IgD-negative memory B cell (primary cell): ENCODE measurements around the gene DISP1. TPM values are rescaled to one million over a fixed set of nuclear protein-coding genes. Genes with fewer than 3 reads are reported as not detected.

ENCODE experiments used
- H3K27ac Mint-ChIP-seq, 3 donors: one replicate each; pipeline ENCODE4 v1.8.0; 2020 to 2022; ENCODE audit warnings: mild to moderate bottlenecking in 3 of 3, mixed read lengths in 3 of 3, moderate library complexity in 1 of 3
- H3K27me3 Mint-ChIP-seq: one replicate; pipeline ENCODE4 v1.8.0; 2021; ENCODE audit warnings: mixed read lengths
- H3K36me3 Mint-ChIP-seq: one replicate; pipeline ENCODE4 v1.8.0; 2020; ENCODE audit warnings: mild to moderate bottlenecking, mixed read lengths
- H3K4me1 Mint-ChIP-seq, 3 donors: one replicate each; pipeline ENCODE4 v1.8.0; 2020 to 2022; ENCODE audit warnings: mixed read lengths in 3 of 3, mild to moderate bottlenecking in 1 of 3
- H3K4me3 Mint-ChIP-seq, 4 donors: one replicate each; pipeline ENCODE4 v1.8.0; 2020 to 2022; ENCODE audit warnings: mild to moderate bottlenecking in 4 of 4, mixed read lengths in 4 of 4, moderate library complexity in 3 of 4
- H3K9me3 Mint-ChIP-seq, 3 donors: one replicate each; pipeline ENCODE4 v1.8.0; 2020 to 2021; ENCODE audit warnings: mixed read lengths in 3 of 3, mild to moderate bottlenecking in 1 of 3
- polyA plus RNA-seq: library from polyadenylated mRNA; unstranded; fragments of 300-500 nt; fragmentation: Illumina TruSeq; gene quantifications from one replicate; pipeline ENCODE4 v1.2.3, GENCODE V29; 2021

DISP1 gene
- polyA plus RNA-seq, 1 donor from 2014 or later: 5.4 TPM

DNA sequence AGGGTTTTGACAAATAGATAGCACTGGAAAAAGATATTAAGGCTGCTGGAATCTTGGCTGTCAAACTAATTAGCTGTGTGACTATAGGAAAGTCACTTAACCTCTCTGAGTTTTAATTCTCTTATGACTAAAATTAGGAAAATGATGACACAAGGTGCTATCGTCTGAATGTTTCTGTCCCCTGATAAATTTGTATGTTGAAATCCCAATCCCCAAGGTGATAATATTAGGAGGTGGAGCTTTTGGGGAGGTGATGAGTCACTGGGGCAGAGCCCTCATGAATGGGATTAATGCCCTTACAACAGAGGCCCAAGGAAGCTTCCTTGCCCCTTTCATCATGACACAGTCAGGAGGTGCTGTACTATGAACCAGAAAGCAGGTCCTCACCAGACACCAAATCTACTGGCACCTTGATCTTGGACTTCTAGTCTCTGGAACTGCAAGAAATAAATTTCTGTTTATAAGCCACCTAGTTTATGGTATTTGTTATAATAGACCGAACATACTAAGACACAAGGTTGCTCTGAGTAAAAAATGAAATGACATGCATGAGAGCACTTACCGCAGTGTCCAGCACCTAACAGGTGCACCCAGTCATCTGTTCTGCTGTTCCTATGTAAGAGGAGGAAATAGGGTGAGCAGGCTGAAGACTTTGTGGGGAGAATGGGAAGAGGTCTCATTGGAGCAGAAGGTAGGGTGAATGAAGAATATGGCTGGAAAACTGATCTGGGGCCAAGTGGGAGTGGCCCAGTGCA is 26.3 kb upstream of the DISP1 start:
- peak overlapping the region in 1 of 3 donors; percentile 45 for H3K27ac Mint-ChIP-seq
- H3K4me3 Mint-ChIP-seq: peak overlapping the region in 2 of 4 donors; percentile 61 to 81
- H3K27me3 Mint-ChIP-seq: no peaks in the 10 kb centered on the region
- peaks cover 4 to 13% (median 9%) of the 10 kb centered on the region in 3 donors for H3K9me3 Mint-ChIP-seq
- peaks cover 3% of the 10 kb centered on the region for H3K36me3 Mint-ChIP-seq
- H3K4me1 Mint-ChIP-seq: peaks cover 14 to 41% (median 18%) of the 10 kb centered on the region in 3 donors

- Mint-ChIP-seq H3K27me3 (no peaks in the 10 kb centered on the region), H3K9me3 (peaks cover 4 to 13% (median 9%) of the 10 kb centered on the region in 3 donors), H3K4me3 (no peak overlapping the region), H3K4me1 (peaks cover 14 to 31% (median 18%) of the 10 kb centered on the region in 3 donors), H3K36me3 (peaks cover 3% of the 10 kb centered on the region), H3K27ac (no peak overlapping the region)
Measured at GRCh38 chr1:222790115-222790514, 24.7 kb upstream of the DISP1 start.

DNA sequence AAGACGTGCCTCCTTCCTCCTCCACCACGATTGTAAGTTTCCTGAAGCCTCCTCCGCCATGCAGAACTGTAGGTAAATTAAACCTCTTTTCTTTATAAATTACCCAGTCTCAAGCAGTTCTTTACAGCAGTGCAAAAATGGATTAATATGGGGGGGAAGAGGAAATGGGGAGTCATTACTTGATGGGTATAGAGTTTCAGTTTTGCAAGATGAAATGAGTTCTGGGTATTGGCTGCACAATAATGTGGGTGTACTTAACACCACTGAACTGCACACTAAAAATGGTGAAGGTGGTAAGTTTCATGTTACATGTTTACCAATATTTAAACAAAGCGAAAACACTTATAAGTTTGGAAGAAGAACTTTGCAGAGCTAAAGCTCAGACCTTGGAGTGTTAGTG is 24.3 kb upstream of the DISP1 start:
- Mint-ChIP-seq H3K4me1 (peaks cover 14 to 27% (median 18%) of the 10 kb centered on the region in 3 donors), H3K36me3 (peaks cover 3% of the 10 kb centered on the region), H3K9me3 (peaks cover 4 to 13% (median 9%) of the 10 kb centered on the region in 3 donors), H3K27ac (no peak overlapping the region), H3K27me3 (no peaks in the 10 kb centered on the region), H3K4me3 (no peak overlapping the region)

DNA sequence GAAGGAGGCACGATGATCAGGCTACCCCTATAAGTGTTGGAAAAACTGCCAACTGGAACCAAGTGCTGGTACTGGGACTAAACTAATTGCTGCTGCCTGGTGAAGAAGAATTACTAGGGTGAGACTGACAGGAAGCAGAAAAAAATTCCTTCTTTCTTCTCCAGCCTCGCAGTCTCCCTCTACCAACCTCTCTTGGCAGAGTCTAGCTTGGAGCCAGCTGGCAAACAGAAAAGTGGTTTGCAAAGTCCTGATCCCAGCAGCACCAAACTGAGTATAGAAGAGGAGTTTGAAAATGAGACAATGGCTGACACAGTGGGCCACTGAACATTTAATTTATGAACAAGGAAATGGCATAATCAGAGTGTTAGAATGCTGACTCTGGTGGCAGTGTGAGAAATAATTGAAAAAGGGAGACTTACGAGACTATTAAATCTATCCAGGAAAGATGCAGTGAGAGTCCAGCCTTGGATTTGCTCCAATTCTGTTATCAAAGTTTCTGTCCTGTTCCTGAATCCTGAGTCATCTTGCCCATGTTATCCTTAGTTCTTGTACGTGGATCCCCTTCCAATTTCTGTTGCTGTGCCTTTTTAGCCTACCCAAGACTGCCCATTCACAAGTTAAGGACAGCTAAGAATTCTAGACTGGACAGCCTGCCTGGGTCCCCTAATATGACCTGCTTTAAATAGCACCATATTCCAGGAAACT is 23.7 kb upstream of the DISP1 start:
- Mint-ChIP-seq H3K27me3 (no peaks in the 10 kb centered on the region), H3K4me3 (no peak overlapping the region), H3K27ac (no peak overlapping the region), H3K4me1 (peaks cover 14 to 24% (median 18%) of the 10 kb centered on the region in 3 donors), H3K9me3 (peaks cover 4 to 13% (median 9%) of the 10 kb centered on the region in 3 donors), H3K36me3 (peaks cover 3% of the 10 kb centered on the region)

GRCh38 chr1:222792744-222793143 is 22.1 kb upstream of the DISP1 start:
- no peaks in the 10 kb centered on the region for H3K27me3 Mint-ChIP-seq
- peak overlapping the region in 1 of 3 donors; percentile 3 for H3K27ac Mint-ChIP-seq
- H3K4me1 Mint-ChIP-seq: peaks cover 14 to 22% (median 18%) of the 10 kb centered on the region in 3 donors
- peaks cover 4 to 13% (median 9%) of the 10 kb centered on the region in 3 donors for H3K9me3 Mint-ChIP-seq
- no peaks in the 10 kb centered on the region for H3K36me3 Mint-ChIP-seq
- no peak overlapping the region for H3K4me3 Mint-ChIP-seq

DNA sequence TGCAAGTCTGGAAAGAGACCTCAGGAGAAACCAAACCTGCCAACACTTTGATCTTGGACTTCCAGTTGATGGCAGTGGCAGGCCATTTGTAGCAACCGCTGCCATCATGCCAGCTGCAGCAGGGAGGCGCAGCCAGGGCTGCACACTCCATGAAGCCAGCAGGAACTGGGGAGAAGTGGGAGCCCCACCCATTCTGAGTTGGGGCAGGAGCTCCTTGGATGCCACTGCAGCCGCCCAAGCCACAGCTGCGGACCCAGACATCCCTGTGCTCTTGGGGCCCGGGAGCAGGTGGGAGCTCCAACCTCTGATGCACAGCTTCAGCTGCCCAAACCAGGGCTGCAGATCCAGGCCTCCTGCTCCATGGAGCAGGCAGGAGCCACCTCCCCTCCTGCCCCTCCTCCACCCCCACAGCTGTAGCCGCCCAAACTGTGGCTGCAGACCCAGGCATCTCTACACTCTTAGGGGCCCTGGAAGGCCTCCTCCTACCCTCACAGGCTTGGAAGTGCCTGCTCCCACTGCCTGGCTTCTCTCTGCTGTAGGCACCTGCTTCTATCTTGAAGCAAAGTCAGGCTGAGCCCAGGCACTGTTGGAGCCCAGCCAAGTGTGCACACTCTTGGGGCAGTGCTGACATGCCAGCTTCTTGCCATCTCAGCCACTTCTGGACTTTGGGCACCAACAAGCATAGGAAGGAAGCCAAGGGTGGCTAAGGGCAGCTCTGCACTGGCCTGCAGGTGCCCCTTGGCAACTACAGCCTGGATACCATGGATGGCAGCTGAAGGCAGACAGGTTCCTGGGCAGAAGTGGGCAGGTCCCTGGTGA is 20.0 kb upstream of the DISP1 start:
- no peak overlapping the region for H3K27ac Mint-ChIP-seq
- H3K4me3 Mint-ChIP-seq: no peak overlapping the region
- no peaks in the 10 kb centered on the region for H3K36me3 Mint-ChIP-seq
- H3K27me3 Mint-ChIP-seq: peaks cover 2% of the 10 kb centered on the region
- H3K4me1 Mint-ChIP-seq: peaks cover 9 to 18% (median 17%) of the 10 kb centered on the region in 3 donors
- peaks cover 0 to 8% (median 2%) of the 10 kb centered on the region in 3 donors for H3K9me3 Mint-ChIP-seq

- H3K4me3 Mint-ChIP-seq: peak overlapping the region in 2 of 4 donors; percentile 43 to 52
- H3K4me1 Mint-ChIP-seq: peaks cover 2 to 14% (median 11%) of the 10 kb centered on the region in 3 donors
- peaks cover 2% of the 10 kb centered on the region for H3K27me3 Mint-ChIP-seq
- no peaks in the 10 kb centered on the region for H3K9me3 Mint-ChIP-seq
- no peak overlapping the region for H3K27ac Mint-ChIP-seq
- no peaks in the 10 kb centered on the region for H3K36me3 Mint-ChIP-seq
Measured at GRCh38 chr1:222798116-222798515, 16.7 kb upstream of the DISP1 start.

DNA sequence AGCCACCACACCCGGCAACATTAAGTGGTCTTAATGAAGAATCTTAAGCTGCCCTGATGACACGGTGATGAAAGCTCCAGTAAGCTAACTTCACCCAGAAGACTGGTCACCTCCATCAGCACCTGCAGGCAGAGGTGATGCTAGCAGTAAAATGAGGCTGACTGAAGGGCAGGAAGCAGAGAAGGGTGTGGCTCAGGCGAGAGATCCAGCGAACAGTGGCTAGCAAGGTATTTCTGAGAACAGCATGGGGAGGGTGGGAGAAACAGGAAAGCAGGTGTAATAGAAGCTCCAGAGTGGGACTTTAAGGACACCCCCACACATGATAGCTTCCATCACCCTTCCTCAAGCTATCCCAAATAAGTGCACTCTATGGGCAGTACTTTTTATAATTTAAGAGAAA is 15.9 kb upstream of the DISP1 start:
- peaks cover 0 to 11% (median 9%) of the 10 kb centered on the region in 3 donors for H3K4me1 Mint-ChIP-seq
- H3K4me3 Mint-ChIP-seq: peak overlapping the region in 1 of 4 donors; percentile 27
- peaks cover 2% of the 10 kb centered on the region for H3K36me3 Mint-ChIP-seq
- H3K9me3 Mint-ChIP-seq: no peaks in the 10 kb centered on the region
- H3K27ac Mint-ChIP-seq: no peak overlapping the region
- peaks cover 2% of the 10 kb centered on the region for H3K27me3 Mint-ChIP-seq

DNA sequence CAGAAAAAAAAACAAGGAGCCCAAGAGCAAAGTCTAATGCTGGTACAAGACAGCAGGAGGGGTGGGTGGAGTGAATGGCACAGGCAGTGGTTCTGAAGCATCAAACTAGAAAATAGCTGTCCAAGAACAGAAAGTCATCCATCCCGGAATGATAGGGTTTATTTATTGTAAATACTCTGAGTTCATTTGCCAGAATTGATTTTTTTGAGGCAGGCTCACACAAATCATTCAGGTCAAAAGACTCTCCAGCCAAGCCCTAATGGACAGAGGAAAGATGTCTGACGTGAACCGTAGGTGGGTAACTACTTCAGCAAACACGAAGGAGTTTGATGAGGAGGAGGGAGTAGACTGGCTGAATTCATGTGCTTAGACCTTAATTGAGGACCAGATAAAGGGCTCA is 13.8 kb upstream of the DISP1 start:
- Mint-ChIP-seq H3K9me3 (no peaks in the 10 kb centered on the region), H3K4me1 (peaks cover 0 to 11% (median 9%) of the 10 kb centered on the region in 3 donors), H3K27me3 (peaks cover 4% of the 10 kb centered on the region), H3K27ac (no peak overlapping the region), H3K36me3 (peaks cover 2% of the 10 kb centered on the region), H3K4me3 (no peak overlapping the region)

GRCh38 chr1:222811671-222812070 is 3.2 kb upstream of the DISP1 start:
- H3K27ac Mint-ChIP-seq: no peak overlapping the region
- H3K4me1 Mint-ChIP-seq: peaks cover 13 to 17% (median 16%) of the 10 kb centered on the region in 3 donors
- no peaks in the 10 kb centered on the region for H3K36me3 Mint-ChIP-seq
- H3K9me3 Mint-ChIP-seq: no peaks in the 10 kb centered on the region
- H3K4me3 Mint-ChIP-seq: peak overlapping the region in 1 of 4 donors; percentile 22
- H3K27me3 Mint-ChIP-seq: no peaks in the 10 kb centered on the region

- H3K27ac Mint-ChIP-seq: peak overlapping the region; percentile 0 to 93 (median 26)
- H3K36me3 Mint-ChIP-seq: no peaks in the 10 kb centered on the region
- H3K4me1 Mint-ChIP-seq: peaks cover 24 to 27% (median 26%) of the 10 kb centered on the region in 3 donors
- no peaks in the 10 kb centered on the region for H3K9me3 Mint-ChIP-seq
- H3K4me3 Mint-ChIP-seq: peak overlapping the region; percentile 90 to 96 (median 96)
- no peaks in the 10 kb centered on the region for H3K27me3 Mint-ChIP-seq
Measured at GRCh38 chr1:222813866-222814535, 838 bp upstream of the DISP1 start.

- no peaks in the 10 kb centered on the region for H3K9me3 Mint-ChIP-seq
- H3K27ac Mint-ChIP-seq: peak overlapping the region; percentile 0 to 93 (median 26)
- peaks cover 27 to 32% (median 31%) of the 10 kb centered on the region in 3 donors for H3K4me1 Mint-ChIP-seq
- H3K27me3 Mint-ChIP-seq: no peaks in the 10 kb centered on the region
- H3K36me3 Mint-ChIP-seq: peaks cover 2% of the 10 kb centered on the region
- H3K4me3 Mint-ChIP-seq: peak overlapping the region; percentile 90 to 96 (median 96)
Measured at GRCh38 chr1:222815440-222815765, 564 bp downstream of the DISP1 start.

DNA sequence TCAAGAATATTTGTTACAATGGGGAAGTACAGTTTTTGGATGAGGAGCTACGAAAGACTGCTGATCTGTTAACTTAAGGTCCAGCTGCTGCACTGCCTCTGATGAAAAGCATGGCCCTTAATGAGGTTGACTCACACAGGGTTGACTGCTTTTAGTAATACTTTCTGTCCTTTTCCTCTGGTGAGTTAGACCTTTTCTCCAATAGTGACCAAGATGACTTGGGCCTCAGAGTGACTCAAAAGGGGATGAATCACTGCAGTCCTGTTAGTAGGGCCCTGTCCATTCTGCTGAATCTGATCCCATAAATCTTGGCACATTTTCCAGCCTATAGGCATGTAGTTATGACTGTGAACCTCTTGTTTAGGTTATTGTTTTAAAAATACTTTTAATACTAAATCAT is 2.7 kb downstream of the DISP1 start:
- Mint-ChIP-seq H3K9me3 (no peaks in the 10 kb centered on the region), H3K36me3 (peaks cover 2% of the 10 kb centered on the region), H3K27ac (peak overlapping the region in 1 of 3 donors; percentile 19), H3K27me3 (no peaks in the 10 kb centered on the region), H3K4me3 (peak overlapping the region in 3 of 4 donors; percentile 31 to 90 (median 82)), H3K4me1 (peaks cover 34 to 47% (median 37%) of the 10 kb centered on the region in 3 donors)

DNA sequence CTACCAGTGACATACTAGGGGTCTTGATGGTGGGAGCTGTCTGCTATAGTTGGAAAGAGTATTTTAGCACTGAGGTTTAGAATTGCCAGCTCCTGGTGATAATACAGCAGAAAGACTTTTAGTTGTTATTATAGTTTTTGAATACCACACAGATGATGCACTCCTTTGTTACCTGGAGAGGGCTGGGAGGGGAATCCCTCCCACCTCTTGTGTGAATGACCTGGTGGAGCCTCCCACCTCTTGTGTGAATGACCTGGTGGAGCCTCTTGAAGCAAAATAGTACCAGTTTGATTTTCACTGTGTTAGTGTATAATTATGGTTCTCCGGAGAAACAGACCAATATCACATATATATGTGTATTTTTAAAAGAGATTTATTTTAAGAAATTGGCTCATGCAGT is 3.3 kb downstream of the DISP1 start:
- no peak overlapping the region for H3K27ac Mint-ChIP-seq
- H3K36me3 Mint-ChIP-seq: peaks cover 2% of the 10 kb centered on the region
- no peak overlapping the region for H3K4me3 Mint-ChIP-seq
- no peaks in the 10 kb centered on the region for H3K9me3 Mint-ChIP-seq
- no peaks in the 10 kb centered on the region for H3K27me3 Mint-ChIP-seq
- H3K4me1 Mint-ChIP-seq: peaks cover 36 to 54% (median 40%) of the 10 kb centered on the region in 3 donors
